HG03457 (cell line): ENCODE data around the gene CAMK2A.

Experiments
- ATAC-seq: cut with Tn5 transposase; IDR thresholded peaks from one replicate; pipeline ENCODE4 v1.9.1; 2021; ENCODE audit warnings: moderate number of reproducible peaks; ENCODE audit not compliant: unreplicated experiment

The CAMK2A gene

GRCh38 chr5:150283904-150284303 lies 5.7 kb downstream of the CAMK2A start:
- ATAC-seq: no peak

GRCh38 chr5:150281987-150282386 lies 7.6 kb downstream of the CAMK2A start:
- ATAC-seq: no peak

GRCh38 chr5:150279330-150280020 lies 10.1 kb downstream of the CAMK2A start:
- no peak for ATAC-seq

GRCh38 chr5:150278916-150279315 lies 10.7 kb downstream of the CAMK2A start:
- ATAC-seq: no peak

GRCh38 chr5:150278046-150278730 lies 11.4 kb downstream of the CAMK2A start:
- no peak for ATAC-seq

GRCh38 chr5:150277043-150277442 lies 12.5 kb downstream of the CAMK2A start:
- no peak for ATAC-seq

GRCh38 chr5:150274811-150275210 lies 14.8 kb downstream of the CAMK2A start:
- no peak for ATAC-seq

- ATAC-seq: no peak
These were observed 17.0 kb downstream of the CAMK2A start for GRCh38 chr5:150272531-150272930.

GRCh38 chr5:150271923-150272322 lies 17.6 kb downstream of the CAMK2A start:
- no peak for ATAC-seq

- ATAC-seq: no peak
These were observed 18.3 kb downstream of the CAMK2A start for GRCh38 chr5:150271296-150271692.

GRCh38 chr5:150270541-150271295 lies 18.9 kb downstream of the CAMK2A start:
- no peak for ATAC-seq

- no peak for ATAC-seq
These were observed 22.7 kb downstream of the CAMK2A start for GRCh38 chr5:150266871-150267291.

- ATAC-seq: no peak
These were observed 23.6 kb downstream of the CAMK2A start for GRCh38 chr5:150265870-150266383.

GRCh38 chr5:150264667-150265603 lies 24.6 kb downstream of the CAMK2A start:
- no peak for ATAC-seq

GRCh38 chr5:150263801-150264621 lies 25.6 kb downstream of the CAMK2A start:
- ATAC-seq: no peak

- ATAC-seq: no peak
These were observed 26.2 kb downstream of the CAMK2A start for GRCh38 chr5:150263375-150263775.

- ATAC-seq: no peak
These were observed 27.1 kb downstream of the CAMK2A start for GRCh38 chr5:150262502-150262901.

- ATAC-seq: no peak
These were observed 28.3 kb downstream of the CAMK2A start for GRCh38 chr5:150261231-150261630.

GRCh38 chr5:150258130-150258529 lies 31.4 kb downstream of the CAMK2A start:
- ATAC-seq: no peak

GRCh38 chr5:150257424-150257823 lies 32.1 kb downstream of the CAMK2A start:
- no peak for ATAC-seq
